Activated CD8-positive, alpha-beta memory T cell treated with anti-CD3 and anti-CD28 coated beads for 36 hours (primary cell): ENCODE measurements around the gene UBE2L3. TPM values are rescaled to one million over a fixed set of nuclear protein-coding genes. Genes with fewer than 3 reads are reported as not detected.
"Not testable (repeated sequence)": the region's sequence is repeated elsewhere in the genome, so short reads cannot be mapped to it uniquely, and the experiment has no call there.

Source experiments
- CTCF ChIA-PET: fragments of 350-600 bp; sonication (Branson Sonifier 250); formaldehyde crosslinking; loops from one replicate; lab custom pipeline; 2021; ENCODE audit warnings: antibody characterized with exemption; lab: Charles Lee
- POLR2A ChIA-PET: fragments of 350-600 bp; sonication (Branson Sonifier 250); formaldehyde crosslinking; loops from one replicate; lab custom pipeline; 2021; ENCODE audit warnings: antibody characterized with exemption; lab: Charles Lee
- total RNA-seq, 2 experiments: library from RNA; stranded (reverse); gene quantifications; one replicate each; pipeline ENCODE4 v1.2.3, GENCODE V29; 2021

UBE2L3 gene
- total RNA-seq, 2 experiments from 2014 or later: 77.8 to 79.6 TPM

GRCh38 chr22:21593406-21594232, 26.1 kb downstream of the UBE2L3 start:
- POLR2A ChIA-PET: no interaction called here
- CTCF ChIA-PET: interaction anchor here (0.9 to 1.4 kb wide), 2 partner anchors 10 to 53 kb away, joined by 3 read pairs; no protein-coding TSS in a partner anchor

DNA sequence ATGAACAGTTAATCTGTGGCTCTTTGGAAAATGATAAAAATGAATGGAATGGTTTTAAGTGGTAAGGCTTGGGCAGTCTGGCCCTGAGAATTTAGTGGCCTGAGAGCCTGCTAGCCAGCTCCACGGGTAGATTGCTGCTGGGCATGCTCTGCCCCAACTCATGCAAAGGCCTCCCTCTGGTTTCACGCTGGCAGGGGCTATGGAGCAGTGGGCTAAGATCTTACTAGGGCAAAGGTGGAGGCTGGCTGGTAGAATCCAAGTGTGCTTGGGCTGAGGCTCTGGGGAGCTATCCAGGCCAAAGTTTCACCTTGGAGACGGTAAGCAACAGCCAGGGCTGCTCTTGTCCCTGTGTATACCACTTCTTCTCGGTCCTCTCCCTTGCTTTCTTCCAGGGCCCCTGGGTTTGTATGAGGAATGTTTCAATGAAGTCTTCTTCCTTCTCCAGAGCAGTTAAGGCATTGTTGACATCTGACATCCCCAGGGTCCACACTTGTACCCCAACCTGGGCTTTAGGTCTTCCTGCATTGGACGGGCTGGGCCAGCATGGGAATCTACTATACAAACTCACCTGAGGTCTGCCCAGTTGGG, 27.4 kb downstream of the UBE2L3 start:
- POLR2A ChIA-PET: no interaction called here
- CTCF ChIA-PET: no interaction called here

GRCh38 chr22:21596356-21597135, 29.0 kb downstream of the UBE2L3 start:
- CTCF ChIA-PET: interaction anchor here (1.1 to 1.8 kb wide), 2 partner anchors 9 to 28 kb away, joined by 3 to 7 read pairs; no protein-coding TSS in a partner anchor
- POLR2A ChIA-PET: not testable (repeated sequence)

DNA sequence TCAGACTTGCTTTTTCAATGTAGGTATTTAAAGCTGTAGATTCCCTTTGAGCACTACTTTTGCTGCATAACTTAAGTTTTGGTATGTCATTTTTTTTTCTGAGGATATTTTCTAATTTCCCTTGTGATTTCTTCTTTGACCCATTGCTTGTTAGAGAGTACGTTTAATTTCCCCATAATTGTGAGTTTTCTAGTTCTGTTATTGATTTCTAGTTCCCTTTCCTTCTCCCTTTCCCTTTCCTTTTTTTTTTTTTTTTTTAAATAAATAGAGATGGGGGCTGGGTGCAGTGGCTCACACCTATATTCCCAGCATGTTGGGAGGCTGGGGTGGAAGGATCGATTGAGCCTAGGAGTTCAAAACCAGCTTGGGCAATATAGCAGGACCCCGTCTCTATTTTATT, 30.8 kb downstream of the UBE2L3 start:
- POLR2A ChIA-PET: no interaction called here
- CTCF ChIA-PET: interaction anchor here (1.8 to 2.2 kb wide), 2 partner anchors 26 to 31 kb away, joined by 6 to 7 read pairs; partner anchors contain the start of gene YDJC

GRCh38 chr22:21599053-21599893, 31.8 kb downstream of the UBE2L3 start:
- ChIA-PET CTCF (interaction anchor here (2.2 kb wide), 1 partner anchor 30 kb away, joined by 6 read pairs; the partner anchor contains the start of gene YDJC), POLR2A (no interaction called here)

DNA sequence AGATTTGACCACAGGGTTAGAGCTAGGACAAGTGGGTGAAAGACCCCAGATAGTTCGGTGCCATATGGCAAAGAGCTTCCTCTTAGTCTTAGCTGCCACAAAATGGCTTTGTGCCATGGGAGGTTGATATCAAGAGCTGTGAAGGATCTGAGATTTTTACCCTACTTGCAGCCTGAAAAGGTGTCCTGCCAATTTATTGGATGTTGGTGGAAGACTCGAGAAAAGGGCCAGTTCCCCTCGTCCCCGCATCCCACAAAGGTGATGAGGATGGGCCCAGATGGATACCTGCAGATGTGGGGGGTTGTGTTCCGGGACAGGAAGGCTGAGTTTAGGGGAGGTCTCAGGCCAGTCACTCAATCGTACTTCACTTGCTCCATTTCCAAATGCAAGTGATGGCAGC, 35.1 kb downstream of the UBE2L3 start:
- POLR2A ChIA-PET: no interaction called here
- CTCF ChIA-PET: no interaction called here

DNA sequence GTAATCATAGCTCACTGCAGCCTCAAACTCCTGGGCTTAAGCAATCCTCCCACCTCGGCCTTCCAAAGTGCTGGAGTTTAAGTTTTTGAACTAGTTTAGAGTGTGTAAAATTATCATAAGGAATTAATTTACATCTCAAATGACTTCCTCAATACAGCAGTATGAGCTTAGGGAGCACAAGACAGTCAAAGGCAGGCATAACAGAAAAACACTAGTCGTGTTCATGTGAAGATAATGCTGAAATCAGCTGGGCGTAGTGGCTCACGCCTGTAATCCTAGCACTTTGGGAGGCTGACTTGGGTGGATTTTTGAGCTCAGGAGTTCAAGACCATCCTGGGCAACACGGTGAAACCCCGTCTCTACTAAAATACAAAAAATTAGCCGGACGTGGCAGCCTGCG, 36.5 kb downstream of the UBE2L3 start:
- POLR2A ChIA-PET: interaction anchor here (0.6 kb wide), 1 partner anchor 55 kb away, joined by 3 read pairs; no protein-coding TSS in a partner anchor
- CTCF ChIA-PET: interaction anchor here (1.3 kb wide), 1 partner anchor 11 kb away, joined by 3 read pairs; no protein-coding TSS in a partner anchor

DNA sequence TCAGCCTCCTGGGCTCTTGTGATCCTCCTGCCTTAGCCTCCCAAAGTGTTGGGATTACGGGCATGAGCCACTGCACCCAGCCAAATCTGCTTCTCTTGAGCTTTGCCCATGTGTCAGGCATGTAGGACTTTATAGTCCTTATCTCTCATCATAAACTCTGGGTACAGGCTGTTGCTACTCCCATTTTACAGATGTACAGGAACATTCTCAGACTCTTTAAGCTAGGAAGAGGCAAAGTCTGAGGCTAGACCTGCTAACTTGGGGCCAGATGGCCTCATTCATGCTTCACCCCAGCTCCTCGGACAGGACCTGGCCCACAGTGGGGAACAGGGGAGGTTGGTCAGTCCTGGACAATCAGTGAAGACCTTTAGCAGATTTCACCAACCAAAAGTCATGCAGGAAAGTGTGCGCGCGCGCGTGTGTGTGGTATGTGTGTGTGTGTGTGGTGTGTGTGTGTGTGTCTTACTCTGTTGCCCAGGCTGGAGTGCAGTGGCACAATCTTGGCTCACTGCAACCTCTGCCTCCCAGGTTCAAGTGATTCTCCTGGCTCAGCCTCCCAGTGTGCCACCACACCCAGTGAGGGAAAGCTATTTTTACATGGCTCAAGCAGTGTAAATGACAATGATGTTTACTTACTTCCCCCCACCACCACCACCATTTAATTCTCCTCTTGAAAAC, 38.5 kb downstream of the UBE2L3 start:
- POLR2A ChIA-PET: interaction anchor here (0.6 kb wide), 2 partner anchors 24 to 42 kb away, joined by 3 to 4 read pairs; no protein-coding TSS in a partner anchor
- CTCF ChIA-PET: no interaction called here

- ChIA-PET POLR2A (interaction anchor here (0.6 kb wide), 2 partner anchors 25 to 43 kb away, joined by 3 to 4 read pairs; no protein-coding TSS in a partner anchor), CTCF (interaction anchor here (0.7 to 2.0 kb wide), 3 partner anchors 22 to 526 kb away, joined by 4 to 5 read pairs (median 4); partner anchors contain the start of gene YDJC)
These were observed 39.3 kb downstream of the UBE2L3 start for GRCh38 chr22:21606775-21607174.

- POLR2A ChIA-PET: not testable (repeated sequence)
- CTCF ChIA-PET: interaction anchor here (1.3 kb wide), 1 partner anchor 22 kb away, joined by 4 read pairs; no protein-coding TSS in a partner anchor
These were observed 42.1 kb downstream of the UBE2L3 start for GRCh38 chr22:21609556-21610157.

- POLR2A ChIA-PET: no interaction called here
- CTCF ChIA-PET: no interaction called here
These were observed 43.9 kb downstream of the UBE2L3 start for GRCh38 chr22:21611210-21611977.

GRCh38 chr22:21612858-21613257, 45.3 kb downstream of the UBE2L3 start:
- CTCF ChIA-PET: interaction anchor here (1.0 kb wide), 1 partner anchor 18 kb away, joined by 3 read pairs; no protein-coding TSS in a partner anchor
- POLR2A ChIA-PET: no interaction called here

- POLR2A ChIA-PET: no interaction called here
- CTCF ChIA-PET: interaction anchor here (1.0 kb wide), 1 partner anchor 17 kb away, joined by 3 read pairs; no protein-coding TSS in a partner anchor
These were observed 46.2 kb downstream of the UBE2L3 start for GRCh38 chr22:21613553-21614233.

DNA sequence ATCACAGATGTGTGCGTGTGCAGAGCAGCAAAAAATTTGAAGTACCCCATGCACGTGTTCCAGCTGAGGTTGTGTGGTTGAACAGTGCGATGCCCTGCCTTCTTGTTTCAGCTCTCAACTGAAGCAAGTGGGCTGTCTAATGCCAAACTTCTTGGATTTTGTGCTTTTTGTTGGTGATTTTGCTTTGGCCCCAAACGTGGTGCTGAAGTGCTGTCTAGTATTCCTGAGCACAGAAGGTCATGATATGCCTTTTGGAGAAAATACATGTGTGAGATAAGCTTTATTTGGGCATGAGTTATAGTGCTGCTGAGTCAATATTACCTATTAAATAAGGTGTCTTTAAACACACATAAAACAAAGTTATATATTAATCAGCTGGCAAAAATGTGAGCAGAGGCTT, 48.2 kb downstream of the UBE2L3 start:
- POLR2A ChIA-PET: no interaction called here
- CTCF ChIA-PET: no interaction called here

GRCh38 chr22:21617337-21617736, 49.8 kb downstream of the UBE2L3 start:
- POLR2A ChIA-PET: not testable (repeated sequence)
- CTCF ChIA-PET: interaction anchor here (0.7 to 1.3 kb wide), 2 partner anchors 12 to 45 kb away, joined by 3 read pairs; no protein-coding TSS in a partner anchor

DNA sequence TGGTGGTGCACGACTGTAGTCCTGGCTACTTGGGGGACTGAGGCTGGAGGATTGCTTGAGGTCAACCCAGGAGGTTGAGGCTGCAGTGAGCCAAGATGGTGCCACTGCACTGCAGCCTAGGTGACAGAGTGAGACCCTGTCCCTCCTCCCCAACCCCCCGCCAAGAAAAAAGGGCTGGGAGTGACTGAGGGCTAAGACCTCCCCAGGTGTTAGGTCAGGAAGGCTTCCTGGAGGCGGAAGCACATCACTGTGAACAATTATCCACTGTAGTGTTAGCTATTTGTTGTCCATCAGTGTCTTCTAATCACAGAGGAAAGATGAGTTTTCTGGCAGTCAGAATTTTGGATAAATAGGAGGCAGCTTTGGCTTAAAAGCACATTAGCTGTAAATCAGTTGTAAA, 53.5 kb downstream of the UBE2L3 start:
- ChIA-PET POLR2A (no interaction called here), CTCF (no interaction called here)
